Adrenal gland (tissue), 5 donors: ENCODE data around the gene PIP5K1C.

Experiments used
- POLR2A ChIP-seq, 2 donors: fragments of 450-650 bp; IDR thresholded peaks; one replicate each; pipeline ENCODE4 v1.6.1; 2017; ENCODE audit warnings: antibody characterized with exemption in 2 of 2, mild to moderate bottlenecking in 2 of 2, moderate library complexity in 1 of 2
- TF ChIP-seq, protein P1 (sequence below), 6 experiments: fragments of 450-650 bp in 4 of 6; fragments of 200-600 bp in 2 of 6; sonication (generic) in 1 of 6; IDR thresholded peaks; 1 replicate in 5 of 6; 2 replicates in 1 of 6; pipeline versions ENCODE4 v1.5.1 to v1.8.0; 2016 to 2021; ENCODE audit warnings: antibody characterized with exemption in 6 of 6, mild to moderate bottlenecking in 2 of 6, moderate library complexity in 1 of 6
- donor health status: DM: no; HTN: no; CAD: no.

DNA sequence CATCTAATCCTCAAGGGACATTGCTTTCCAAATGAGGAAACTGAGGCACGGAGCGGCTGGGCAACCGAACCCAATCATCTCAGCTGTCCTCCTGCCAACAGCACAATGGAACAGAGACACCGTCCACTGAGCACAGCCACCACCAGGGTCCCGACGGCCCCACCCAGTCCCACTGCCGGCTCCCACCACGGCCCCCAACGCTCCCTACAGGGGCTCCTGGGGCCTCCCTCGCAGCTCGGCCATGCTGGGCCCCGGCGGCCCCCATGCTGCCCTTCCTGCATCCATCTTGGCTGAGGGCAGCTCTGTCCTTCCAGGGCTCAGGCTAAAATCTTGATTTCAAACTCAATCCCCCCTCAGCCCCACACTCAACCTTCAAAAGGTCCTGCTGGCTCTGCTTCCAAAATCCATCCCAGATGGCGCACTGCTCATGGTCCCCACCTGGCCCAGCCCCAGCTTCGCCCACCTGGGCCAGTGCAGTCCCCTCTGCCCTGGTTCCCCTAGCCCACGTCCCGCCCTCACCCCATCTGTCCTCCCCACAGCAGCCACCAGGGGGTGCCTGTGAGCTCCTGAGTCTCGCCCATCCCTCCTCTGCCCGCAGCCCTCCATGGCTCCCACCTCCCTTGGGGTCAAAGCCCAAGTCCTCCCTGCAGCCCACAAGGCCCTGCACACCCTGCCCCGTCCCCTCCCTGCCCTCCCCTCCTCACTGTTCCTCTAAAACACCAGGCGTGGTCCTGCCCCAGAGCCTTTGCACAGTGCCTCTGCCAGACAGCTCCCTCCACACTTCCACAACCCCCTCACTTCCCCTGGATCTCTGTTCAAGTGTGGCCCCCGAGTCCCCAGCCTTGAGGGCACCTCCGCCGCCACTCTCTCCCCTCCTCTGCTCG lies 7.9 kb downstream of the PIP5K1C start:
- TF ChIP-seq, protein P1, sequence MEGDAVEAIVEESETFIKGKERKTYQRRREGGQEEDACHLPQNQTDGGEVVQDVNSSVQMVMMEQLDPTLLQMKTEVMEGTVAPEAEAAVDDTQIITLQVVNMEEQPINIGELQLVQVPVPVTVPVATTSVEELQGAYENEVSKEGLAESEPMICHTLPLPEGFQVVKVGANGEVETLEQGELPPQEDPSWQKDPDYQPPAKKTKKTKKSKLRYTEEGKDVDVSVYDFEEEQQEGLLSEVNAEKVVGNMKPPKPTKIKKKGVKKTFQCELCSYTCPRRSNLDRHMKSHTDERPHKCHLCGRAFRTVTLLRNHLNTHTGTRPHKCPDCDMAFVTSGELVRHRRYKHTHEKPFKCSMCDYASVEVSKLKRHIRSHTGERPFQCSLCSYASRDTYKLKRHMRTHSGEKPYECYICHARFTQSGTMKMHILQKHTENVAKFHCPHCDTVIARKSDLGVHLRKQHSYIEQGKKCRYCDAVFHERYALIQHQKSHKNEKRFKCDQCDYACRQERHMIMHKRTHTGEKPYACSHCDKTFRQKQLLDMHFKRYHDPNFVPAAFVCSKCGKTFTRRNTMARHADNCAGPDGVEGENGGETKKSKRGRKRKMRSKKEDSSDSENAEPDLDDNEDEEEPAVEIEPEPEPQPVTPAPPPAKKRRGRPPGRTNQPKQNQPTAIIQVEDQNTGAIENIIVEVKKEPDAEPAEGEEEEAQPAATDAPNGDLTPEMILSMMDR (IDR thresholded peaks at IDR 0.05), result peak; percentile 14 to 44 (median 36)
- TF ChIP-seq POLR2A (IDR thresholded peaks at IDR 0.05), result no peak
